CD4-positive, CD25-positive, alpha-beta regulatory T cell (primary cell): ENCODE data around the gene TUBA1B. TPM values are rescaled to one million over a fixed set of nuclear protein-coding genes. Genes with fewer than 3 reads are reported as not detected.

Experiments
- ATAC-seq, 2 donors: fragments of 150-1000 bp; cut with Tn5 transposase; one replicate each; pipeline ENCODE4 v1.10.0; 2021; ENCODE audit warnings: low read depth in 2 of 2, moderate number of reproducible peaks in 2 of 2, moderate library complexity in 1 of 2
- DNase-seq, 3 donors: peaks; one replicate each; pipeline versions ENCODE4 v3.0.0 to v3.0.0-alpha.2; 2012 to 2022; ENCODE audit warnings: mixed read lengths in 1 of 3
- H3K27ac ChIP-seq: one replicate; pipeline ENCODE4 v1.7.0; 2013; ENCODE audit warnings: mild to moderate bottlenecking, low read length; ENCODE audit not compliant: insufficient read depth, poor library complexity, severe bottlenecking
- H3K27me3 ChIP-seq: one replicate; pipeline ENCODE4 v1.7.0; 2013; ENCODE audit warnings: low read length; ENCODE audit not compliant: control insufficient read depth, insufficient read depth
- H3K36me3 ChIP-seq: one replicate; pipeline ENCODE4 v1.7.0; 2013; ENCODE audit warnings: mild to moderate bottlenecking, low read length, moderate library complexity; ENCODE audit not compliant: control insufficient read depth, insufficient read depth
- H3K4me1 ChIP-seq: 2 replicates; pipeline ENCODE4 v1.7.0; 2013; ENCODE audit warnings: mild to moderate bottlenecking, low read length; ENCODE audit not compliant: insufficient read depth, control insufficient read depth, poor library complexity, severe bottlenecking
- H3K4me3 ChIP-seq: one replicate; pipeline ENCODE4 v1.7.0; 2013; ENCODE audit warnings: low read depth, mild to moderate bottlenecking, low read length, moderate library complexity
- H3K9me3 ChIP-seq, 2 experiments: 1 replicate in 1 of 2; 2 replicates in 1 of 2; pipeline ENCODE4 v1.7.0; 2013; ENCODE audit warnings: low read length in 2 of 2, mild to moderate bottlenecking in 1 of 2, moderate library complexity in 1 of 2; ENCODE audit not compliant: control insufficient read depth in 2 of 2
- H3K27ac Mint-ChIP-seq, 3 donors: one replicate each; pipeline ENCODE4 v1.8.0; 2020 to 2022; ENCODE audit warnings: mild to moderate bottlenecking in 3 of 3, mixed read lengths in 3 of 3, moderate library complexity in 2 of 3
- H3K27me3 Mint-ChIP-seq: one replicate; pipeline ENCODE4 v1.8.0; 2022; ENCODE audit warnings: mild to moderate bottlenecking, mixed read lengths
- H3K36me3 Mint-ChIP-seq: one replicate; pipeline ENCODE4 v1.8.0; 2020; ENCODE audit warnings: mixed read lengths
- H3K4me1 Mint-ChIP-seq, 4 donors: one replicate each; pipeline ENCODE4 v1.8.0; 2020 to 2022; ENCODE audit warnings: mixed read lengths in 4 of 4, mild to moderate bottlenecking in 1 of 4
- H3K4me3 Mint-ChIP-seq, 4 donors: one replicate each; pipeline ENCODE4 v1.8.0; 2020 to 2022; ENCODE audit warnings: mild to moderate bottlenecking in 4 of 4, mixed read lengths in 4 of 4, moderate library complexity in 3 of 4
- H3K9me3 Mint-ChIP-seq, 7 donors: one replicate each; pipeline ENCODE4 v1.8.0; 2020 to 2022; ENCODE audit warnings: mixed read lengths in 7 of 7, mild to moderate bottlenecking in 3 of 7, moderate library complexity in 2 of 7
- polyA plus RNA-seq, 4 donors: library from polyadenylated mRNA; unstranded; fragments of 300-500 nt; fragmentation: Illumina TruSeq; gene quantifications; one replicate each; pipeline ENCODE4 v1.2.3, GENCODE V29; 2021
- total RNA-seq: library from RNA; stranded (reverse); gene quantifications from one replicate; pipeline ENCODE4 v1.2.3, GENCODE V29; 2022

Gene TUBA1B
- total and polyA plus RNA-seq, 5 donors from 2014 or later = 174 to 648 (median 499) TPM

GRCh38 chr12:49094160-49094974 lies 36.8 kb downstream of the TUBA1B start, which contains the start of gene DHH:
Gene DHH, minus strand, starts transcription at chr12:49094801. Its CDS starts 289 bp downstream, at chr12:49094512.
- DNase-seq = no peak
- no peak within 1 kb of the TSS for H3K27ac ChIP-seq
- Mint-ChIP-seq H3K4me3 (peak within 1 kb of the TSS; percentile 15 to 92 (median 40)), H3K27me3 (peaks cover 69% of the 10 kb centered on the region), H3K4me1 (peaks cover 5 to 50% (median 34%) of the 10 kb centered on the region in 4 donors), H3K36me3 (peaks cover 24% of the 10 kb centered on the region), H3K27ac (no peak within 1 kb of the TSS), H3K9me3 (peaks cover 0 to 2% (median 0%) of the 10 kb centered on the region in 7 donors)
- no peak within 1 kb of the TSS for H3K4me3 ChIP-seq
- H3K36me3 ChIP-seq = peaks cover 23% of the 10 kb centered on the region
- no peaks in the 10 kb centered on the region for H3K9me3 ChIP-seq
- peaks cover 47% of the 10 kb centered on the region for H3K4me1 ChIP-seq
- H3K27me3 ChIP-seq = peaks cover 24% of the 10 kb centered on the region
- ATAC-seq = no peak

- peaks cover 30% of the 10 kb centered on the region for H3K27me3 ChIP-seq
- no peak overlapping the region for H3K27ac ChIP-seq
- H3K9me3 ChIP-seq = no peaks in the 10 kb centered on the region
- Mint-ChIP-seq H3K27ac (no peak overlapping the region), H3K9me3 (peaks cover 0 to 2% (median 0%) of the 10 kb centered on the region in 7 donors), H3K4me1 (peaks cover 5 to 55% (median 34%) of the 10 kb centered on the region in 4 donors), H3K4me3 (peak overlapping the region in 3 of 4 donors; percentile 5 to 21 (median 15)), H3K36me3 (peaks cover 24% of the 10 kb centered on the region), H3K27me3 (peaks cover 72% of the 10 kb centered on the region)
- no peak for DNase-seq
- no peak overlapping the region for H3K4me3 ChIP-seq
- peaks cover 53% of the 10 kb centered on the region for H3K4me1 ChIP-seq
- H3K36me3 ChIP-seq = peaks cover 18% of the 10 kb centered on the region
- ATAC-seq = no peak
Measured at GRCh38 chr12:49093792-49094159, 37.4 kb downstream of the TUBA1B start.

- H3K9me3 ChIP-seq = no peaks in the 10 kb centered on the region
- peaks cover 33% of the 10 kb centered on the region for H3K27me3 ChIP-seq
- Mint-ChIP-seq H3K27ac (no peak overlapping the region), H3K36me3 (peaks cover 16% of the 10 kb centered on the region), H3K4me3 (peak overlapping the region in 1 of 4 donors; percentile 49), H3K27me3 (peaks cover 78% of the 10 kb centered on the region), H3K4me1 (peaks cover 5 to 63% (median 35%) of the 10 kb centered on the region in 4 donors), H3K9me3 (peaks cover 0 to 2% (median 0%) of the 10 kb centered on the region in 7 donors)
- peaks cover 14% of the 10 kb centered on the region for H3K36me3 ChIP-seq
- ATAC-seq = no peak
- H3K4me1 ChIP-seq = peaks cover 62% of the 10 kb centered on the region
- no peak overlapping the region for H3K4me3 ChIP-seq
- DNase-seq = no peak
- no peak overlapping the region for H3K27ac ChIP-seq
Measured at GRCh38 chr12:49092816-49093406, 38.3 kb downstream of the TUBA1B start.

- H3K4me3 Mint-ChIP-seq = peak overlapping the region in 3 of 4 donors; percentile 49 to 70 (median 56)
- Histone ChIP-seq H3K4me3 (no peak overlapping the region), H3K27me3 (peaks cover 33% of the 10 kb centered on the region), H3K9me3 (no peaks in the 10 kb centered on the region), H3K4me1 (peaks cover 64% of the 10 kb centered on the region), H3K36me3 (peaks cover 8% of the 10 kb centered on the region), H3K27ac (no peak overlapping the region)
- peaks cover 82% of the 10 kb centered on the region for H3K27me3 Mint-ChIP-seq
- H3K9me3 Mint-ChIP-seq = peaks cover 0 to 2% (median 0%) of the 10 kb centered on the region in 7 donors
- peaks cover 15% of the 10 kb centered on the region for H3K36me3 Mint-ChIP-seq
- ATAC-seq (peak in 1 of 2 donors; percentile 24), DNase-seq (peak; percentile 36 to 56 (median 47))
- H3K27ac Mint-ChIP-seq = no peak overlapping the region
- peaks cover 5 to 67% (median 39%) of the 10 kb centered on the region in 4 donors for H3K4me1 Mint-ChIP-seq
Measured at GRCh38 chr12:49092086-49092815, 38.9 kb downstream of the TUBA1B start.

GRCh38 chr12:49091836-49092085 lies 39.4 kb downstream of the TUBA1B start:
- no peak overlapping the region for H3K4me3 ChIP-seq
- no peak overlapping the region for H3K27ac ChIP-seq
- peaks cover 14% of the 10 kb centered on the region for H3K36me3 Mint-ChIP-seq

GRCh38 chr12:49091056-49091835 lies 39.9 kb downstream of the TUBA1B start:
- no peak overlapping the region for H3K27ac ChIP-seq
- peak overlapping the region; percentile 48 to 78 (median 48) for H3K4me3 Mint-ChIP-seq
- peaks cover 0 to 2% (median 0%) of the 10 kb centered on the region in 7 donors for H3K9me3 Mint-ChIP-seq
- no peaks in the 10 kb centered on the region for H3K36me3 ChIP-seq
- H3K27me3 Mint-ChIP-seq = peaks cover 87% of the 10 kb centered on the region
- ATAC-seq (no peak), DNase-seq (no peak)
- H3K4me1 Mint-ChIP-seq = peaks cover 0 to 67% (median 43%) of the 10 kb centered on the region in 4 donors
- peaks cover 33% of the 10 kb centered on the region for H3K27me3 ChIP-seq
- H3K9me3 ChIP-seq = no peaks in the 10 kb centered on the region
- H3K36me3 Mint-ChIP-seq = peaks cover 10% of the 10 kb centered on the region
- no peak overlapping the region for H3K27ac Mint-ChIP-seq
- peaks cover 64% of the 10 kb centered on the region for H3K4me1 ChIP-seq
- no peak overlapping the region for H3K4me3 ChIP-seq

More at GRCh38 chr12:49091836-49092085, 39.4 kb downstream of the TUBA1B start:
- Mint-ChIP-seq H3K9me3 (peaks cover 0 to 2% (median 0%) of the 10 kb centered on the region in 7 donors), H3K4me3 (peak overlapping the region in 1 of 4 donors; percentile 49), H3K4me1 (peaks cover 5 to 67% (median 41%) of the 10 kb centered on the region in 4 donors), H3K27me3 (peaks cover 86% of the 10 kb centered on the region), H3K27ac (no peak overlapping the region)
- DNase-seq (no peak), ATAC-seq (no peak)
- Histone ChIP-seq H3K4me1 (peaks cover 64% of the 10 kb centered on the region), H3K9me3 (no peaks in the 10 kb centered on the region), H3K36me3 (peaks cover 3% of the 10 kb centered on the region), H3K27me3 (peaks cover 33% of the 10 kb centered on the region)
